ENCODE data around the gene AAGAB. TPM values are rescaled to one million over a fixed set of nuclear protein-coding genes. Genes with fewer than 3 reads are reported as not detected.

The AAGAB gene
- total and polyA plus RNA-seq, 8 donors = 7.1 to 16.3 (median 13.0) TPM

DNA sequence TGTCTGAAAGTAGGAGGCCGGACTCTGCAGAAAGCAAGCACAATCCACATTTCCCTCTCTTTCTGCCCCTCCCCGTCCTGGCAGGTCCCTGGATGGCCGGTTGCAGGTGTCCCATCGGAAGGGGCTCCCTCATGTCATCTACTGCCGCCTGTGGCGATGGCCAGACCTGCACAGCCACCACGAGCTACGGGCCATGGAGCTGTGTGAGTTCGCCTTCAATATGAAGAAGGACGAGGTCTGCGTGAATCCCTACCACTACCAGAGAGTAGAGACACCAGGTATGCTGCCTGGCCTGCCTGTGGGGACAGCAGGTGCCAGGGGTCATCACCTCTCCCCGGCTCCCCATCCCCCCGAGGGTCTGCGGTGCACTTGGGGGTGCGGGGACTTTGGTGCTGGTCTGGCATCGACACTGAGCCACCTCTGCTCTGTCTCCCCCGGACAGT is 89.6 kb downstream of the AAGAB start:
- Histone ChIP-seq H3K36me3 (peaks cover 0 to 22% (median 0%) of the 10 kb centered on the region in 3 donors), H3K4me1 (peaks cover 5 to 8% (median 8%) of the 10 kb centered on the region in 3 donors), H3K4me3 (no peak overlapping the region), H3K9me3 (no peaks in the 10 kb centered on the region), H3K27ac (no peak overlapping the region), H3K27me3 (no peaks in the 10 kb centered on the region)
- DNase-seq (no peak), ATAC-seq (no peak), FAIRE-seq (no peak)
- 83 to 87% methylated on average over 17 of the region's 17 CpGs for WGBS, 2 donors
- TF ChIP-seq, protein P1, sequence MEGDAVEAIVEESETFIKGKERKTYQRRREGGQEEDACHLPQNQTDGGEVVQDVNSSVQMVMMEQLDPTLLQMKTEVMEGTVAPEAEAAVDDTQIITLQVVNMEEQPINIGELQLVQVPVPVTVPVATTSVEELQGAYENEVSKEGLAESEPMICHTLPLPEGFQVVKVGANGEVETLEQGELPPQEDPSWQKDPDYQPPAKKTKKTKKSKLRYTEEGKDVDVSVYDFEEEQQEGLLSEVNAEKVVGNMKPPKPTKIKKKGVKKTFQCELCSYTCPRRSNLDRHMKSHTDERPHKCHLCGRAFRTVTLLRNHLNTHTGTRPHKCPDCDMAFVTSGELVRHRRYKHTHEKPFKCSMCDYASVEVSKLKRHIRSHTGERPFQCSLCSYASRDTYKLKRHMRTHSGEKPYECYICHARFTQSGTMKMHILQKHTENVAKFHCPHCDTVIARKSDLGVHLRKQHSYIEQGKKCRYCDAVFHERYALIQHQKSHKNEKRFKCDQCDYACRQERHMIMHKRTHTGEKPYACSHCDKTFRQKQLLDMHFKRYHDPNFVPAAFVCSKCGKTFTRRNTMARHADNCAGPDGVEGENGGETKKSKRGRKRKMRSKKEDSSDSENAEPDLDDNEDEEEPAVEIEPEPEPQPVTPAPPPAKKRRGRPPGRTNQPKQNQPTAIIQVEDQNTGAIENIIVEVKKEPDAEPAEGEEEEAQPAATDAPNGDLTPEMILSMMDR (IDR thresholded peaks at IDR 0.05) = no peak
- intact Hi-C loops (cut with DNase I) = no loop called here

DNA sequence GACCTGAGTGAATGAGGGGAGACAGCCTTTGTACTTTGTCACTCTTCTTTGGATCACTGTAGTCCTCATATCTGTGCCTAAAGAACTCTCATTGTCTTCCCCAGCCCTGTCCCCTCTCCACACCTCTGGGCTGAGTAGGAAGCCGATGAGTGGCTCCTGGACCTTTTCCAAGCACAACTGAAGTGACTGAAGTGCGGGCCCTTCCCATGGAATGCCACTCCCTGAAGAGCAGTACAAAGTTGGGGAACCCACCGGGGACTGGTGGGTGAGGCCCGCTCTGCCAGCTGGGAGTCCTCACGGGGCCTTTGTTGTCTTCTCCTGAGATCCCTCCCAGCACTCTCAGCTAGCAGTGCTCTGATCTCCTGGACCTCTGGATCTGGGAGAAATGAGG is 90.1 kb downstream of the AAGAB start:
- Histone ChIP-seq H3K27ac (no peak overlapping the region), H3K9me3 (no peaks in the 10 kb centered on the region), H3K27me3 (no peaks in the 10 kb centered on the region), H3K4me3 (no peak overlapping the region), H3K36me3 (peaks cover 0 to 22% (median 0%) of the 10 kb centered on the region in 3 donors), H3K4me1 (peaks cover 5 to 8% (median 8%) of the 10 kb centered on the region in 3 donors)
- intact Hi-C loops (cut with DNase I) = no loop called here
- 72 to 74% methylated on average over 5 of the region's 5 CpGs for WGBS, 2 donors
- FAIRE-seq = no peak
- DNase-seq = no peak
- TF ChIP-seq, protein P1 (IDR thresholded peaks at IDR 0.05) = no peak
- ATAC-seq = no peak

DNA sequence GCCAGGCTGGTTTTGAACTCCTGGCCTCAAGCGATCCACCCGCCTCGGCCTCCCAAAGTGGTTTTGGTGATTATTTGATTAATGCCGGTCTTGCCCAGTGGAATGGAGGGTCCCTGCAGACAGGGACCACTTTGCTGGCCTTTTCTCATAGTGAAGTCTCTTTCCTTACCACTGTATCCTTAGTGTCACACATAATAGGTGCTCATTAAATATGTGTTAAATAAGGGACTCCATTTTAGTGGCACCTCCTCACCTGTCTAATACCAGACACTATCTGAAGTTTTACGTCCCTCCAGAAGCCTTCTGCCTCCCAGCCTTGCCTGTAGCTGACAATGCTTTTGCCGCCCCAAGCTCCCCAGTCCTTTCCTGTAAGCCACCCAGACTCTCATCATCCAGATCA is 91.3 kb downstream of the AAGAB start:
- FAIRE-seq = no peak

DNA sequence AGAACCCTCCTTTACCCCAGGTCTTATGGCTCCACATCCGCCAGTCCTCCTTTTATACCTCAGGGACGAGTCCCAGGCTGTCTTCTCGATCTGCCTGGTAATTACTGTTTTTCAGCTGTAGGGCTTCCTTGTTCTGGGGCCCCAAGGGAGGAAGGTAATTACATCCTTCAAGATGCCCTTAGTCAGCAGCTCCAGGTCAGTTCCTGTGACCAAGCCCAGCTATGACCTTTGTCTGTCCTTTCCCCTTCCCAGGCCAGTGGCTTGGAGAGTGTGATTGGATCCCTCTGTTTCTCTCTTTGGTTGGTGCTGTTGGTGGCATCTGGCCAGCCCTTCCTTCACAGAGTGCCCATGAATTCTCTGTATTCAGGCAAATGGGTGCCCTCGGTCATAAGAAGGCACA is 92.6 kb downstream of the AAGAB start:
- WGBS, 2 donors = 89 to 90% methylated on average over 4 of the region's 4 CpGs
- intact Hi-C loops (cut with DNase I) = no loop called here
- FAIRE-seq = no peak

More for the DNA sequence above, 91.3 kb downstream of the AAGAB start:
- intact Hi-C loops (cut with DNase I) = no loop called here
- ATAC-seq = no peak
- Histone ChIP-seq H3K4me3 (no peak overlapping the region), H3K27ac (no peak overlapping the region), H3K4me1 (peaks cover 5 to 8% (median 8%) of the 10 kb centered on the region in 3 donors), H3K36me3 (peaks cover 0 to 22% (median 0%) of the 10 kb centered on the region in 3 donors), H3K9me3 (no peaks in the 10 kb centered on the region), H3K27me3 (no peaks in the 10 kb centered on the region)
- no peak for DNase-seq
- 97 to 99% methylated on average over 6 of the region's 6 CpGs for WGBS, 2 donors
- TF ChIP-seq, protein P1 (IDR thresholded peaks at IDR 0.05) = no peak

DNA sequence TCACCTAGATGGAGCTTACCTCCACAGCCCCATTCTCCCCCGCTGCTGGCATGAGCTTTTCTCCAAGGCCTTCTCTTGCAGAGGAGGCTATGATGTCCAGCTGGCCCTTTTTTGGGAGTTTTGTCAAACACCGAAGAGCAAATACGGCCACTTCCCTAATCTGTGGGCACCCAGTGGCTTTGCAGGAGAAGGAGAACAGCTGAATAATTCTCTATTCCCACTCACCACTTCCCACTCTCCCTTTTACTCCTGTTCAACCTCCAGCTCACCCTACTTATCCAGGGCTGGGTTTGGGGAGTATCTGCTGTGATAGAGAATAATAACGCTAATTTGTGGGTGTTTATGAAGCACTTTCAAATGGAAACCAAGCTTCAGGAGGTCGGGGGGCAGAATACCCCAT is 93.0 kb downstream of the AAGAB start:
- peaks cover 0 to 14% (median 0%) of the 10 kb centered on the region in 3 donors for H3K36me3 ChIP-seq
- no peaks in the 10 kb centered on the region for H3K27me3 ChIP-seq
- ATAC-seq = no peak
- TF ChIP-seq, protein P1 (IDR thresholded peaks at IDR 0.05) = no peak
- H3K4me3 ChIP-seq = no peak overlapping the region
- no peak for FAIRE-seq
- intact Hi-C loops (cut with DNase I) = no loop called here
- 80 to 84% methylated on average over 5 of the region's 5 CpGs for WGBS, 2 donors
- H3K27ac ChIP-seq = no peak overlapping the region
- no peaks in the 10 kb centered on the region for H3K9me3 ChIP-seq
- DNase-seq = no peak
- H3K4me1 ChIP-seq = no peaks in the 10 kb centered on the region

More for the DNA sequence above, 92.6 kb downstream of the AAGAB start:
- no peak overlapping the region for H3K4me3 ChIP-seq
- no peak for DNase-seq
- no peaks in the 10 kb centered on the region for H3K27me3 ChIP-seq
- no peaks in the 10 kb centered on the region for H3K9me3 ChIP-seq
- no peaks in the 10 kb centered on the region for H3K4me1 ChIP-seq
- H3K27ac ChIP-seq = no peak overlapping the region
- TF ChIP-seq, protein P1 (IDR thresholded peaks at IDR 0.05) = no peak
- peaks cover 0 to 17% (median 0%) of the 10 kb centered on the region in 3 donors for H3K36me3 ChIP-seq
- ATAC-seq = no peak
